Endothelial cell of umbilical vein (primary cell): ENCODE results near the gene HNMT. TPM values are rescaled to one million over a fixed set of nuclear protein-coding genes. Genes with fewer than 3 reads are reported as not detected.

Experiments
- BruUV-seq: library from RNA; stranded (reverse); fragments of 400-500 nt; replicated peaks from 2 replicates; lab custom pipeline; 2021; lab: Mats Ljungman, UMichigan
- CTCF ChIA-PET: fragments of 300-600, 350-600 bp; sonication (Branson Sonifier 250); formaldehyde crosslinking; loops from one replicate; lab custom pipeline; 2021; ENCODE audit warnings: antibody characterized with exemption, inconsistent platforms; lab: Charles Lee
- POLR2A ChIA-PET: fragments of 300-600, 350-600 bp; sonication (Branson Sonifier 250); formaldehyde crosslinking; loops from one replicate; lab custom pipeline; 2021; ENCODE audit warnings: antibody characterized with exemption, inconsistent platforms; lab: Charles Lee
- DNase-seq: peaks from one replicate; pipeline ENCODE4 v3.0.0-alpha.2; 2011; ENCODE audit warnings: low read depth, low spot score
- FAIRE-seq: peaks from 2 replicates; lab custom pipeline; 2011; peaks lifted over from hg19 to GRCh38; lab: Jason Lieb, UNC
- H2AFZ ChIP-seq: 2 replicates; pipeline ENCODE4 v1.6.0; 2012; ENCODE audit warnings: low read depth, low read length, control low read depth, inconsistent platforms
- H3K27ac ChIP-seq: 2 replicates; pipeline ENCODE4 v1.5.1; 2011; ENCODE audit warnings: low read depth, mild to moderate bottlenecking, control low read depth, low read length, moderate library complexity; ENCODE audit not compliant: insufficient read depth
- H3K27me3 ChIP-seq, 2 experiments: 2 replicates each; pipeline versions ENCODE4 v1.6.0 to v1.6.1; 2011; ENCODE audit warnings: low read length in 2 of 2, mixed read lengths in 1 of 2; ENCODE audit not compliant: control insufficient read depth in 2 of 2, insufficient read depth in 2 of 2
- H3K36me3 ChIP-seq, 2 experiments: 2 replicates in 1 of 2; 3 replicates in 1 of 2; pipeline ENCODE4 v1.5.1; 2011; ENCODE audit warnings: low read length in 2 of 2, mild to moderate bottlenecking in 1 of 2, moderate library complexity in 1 of 2; ENCODE audit not compliant: control insufficient read depth in 2 of 2, insufficient read depth in 2 of 2; ENCODE audit errors: extremely low read depth in 1 of 2
- H3K4me1 ChIP-seq: 3 replicates; pipeline ENCODE4 v1.5.1; 2011; ENCODE audit warnings: mild to moderate bottlenecking, low read length; ENCODE audit not compliant: control insufficient read depth, insufficient read depth; ENCODE audit errors: extremely low read depth
- H3K4me2 ChIP-seq: 2 replicates; pipeline ENCODE4 v1.6.1; 2011; ENCODE audit warnings: low read length, control low read depth, mixed read lengths; ENCODE audit not compliant: insufficient read depth
- H3K4me3 ChIP-seq, 3 experiments: fragments of 200-600 bp in 1 of 3; sonication (generic), shearing (Covaris generic) in 1 of 3; replicated peaks in 1 of 3; 2 replicates each; pipeline ENCODE4 v1.5.1; 2011 to 2016; ENCODE audit warnings: control low read depth in 3 of 3, low read length in 3 of 3, mild to moderate bottlenecking in 2 of 3, inconsistent platforms in 1 of 3, low read depth in 1 of 3, moderate library complexity in 1 of 3; ENCODE audit not compliant: insufficient read depth in 1 of 3
- H3K79me2 ChIP-seq: 2 replicates; pipeline ENCODE4 v1.6.0; 2012; ENCODE audit warnings: low read length, inconsistent platforms; ENCODE audit not compliant: control insufficient read depth, insufficient read depth
- H3K9ac ChIP-seq: replicated peaks from 2 replicates; pipeline ENCODE3; 2011; ENCODE audit warnings: low read length, control low read depth; ENCODE audit not compliant: insufficient read depth; ENCODE audit errors: extremely low read depth
- H3K9me1 ChIP-seq: replicated peaks from 3 replicates; pipeline ENCODE4 v1.6.0; 2011; ENCODE audit warnings: mild to moderate bottlenecking, low read length; ENCODE audit not compliant: control insufficient read depth, insufficient read depth; ENCODE audit errors: extremely low read depth
- H3K9me3 ChIP-seq: replicated peaks from 2 replicates; pipeline ENCODE4 v1.5.1; 2012; ENCODE audit warnings: low read length, inconsistent platforms; ENCODE audit not compliant: control insufficient read depth, insufficient read depth
- H4K20me1 ChIP-seq: replicated peaks from 2 replicates; pipeline ENCODE3; 2011; ENCODE audit warnings: mild to moderate bottlenecking, low read length; ENCODE audit not compliant: control insufficient read depth, insufficient read depth; ENCODE audit errors: extremely low read depth
- EZH2 ChIP-seq: IDR thresholded peaks from 2 replicates; pipeline ENCODE4 v1.6.1; 2012; ENCODE audit warnings: borderline replicate concordance, low read depth, mild to moderate bottlenecking, moderate library complexity, low read length, inconsistent platforms; ENCODE audit not compliant: severe bottlenecking
- FOS ChIP-seq: IDR thresholded peaks from 2 replicates; pipeline ENCODE4 v1.6.1; 2011; ENCODE audit warnings: mild to moderate bottlenecking, low read length, moderate library complexity, borderline replicate concordance; ENCODE audit not compliant: insufficient read depth
- GATA2 ChIP-seq: IDR thresholded peaks from 2 replicates; pipeline ENCODE4 v1.7.0; 2011; ENCODE audit warnings: low read depth, mild to moderate bottlenecking, moderate library complexity, mixed read lengths, low read length; ENCODE audit not compliant: insufficient read length, insufficient read depth
- JUN ChIP-seq: IDR thresholded peaks from 2 replicates; pipeline ENCODE4 v1.6.1; 2011; ENCODE audit warnings: borderline replicate concordance, low read depth; ENCODE audit not compliant: insufficient read length, insufficient read depth
- MYC ChIP-seq: IDR thresholded peaks from one replicate; pipeline ENCODE4 v1.6.1; 2011; ENCODE audit warnings: mild to moderate bottlenecking, low read depth, low read length
- POLR2A ChIP-seq: IDR thresholded peaks from 2 replicates; pipeline ENCODE4 v1.6.1; 2012; ENCODE audit warnings: low read depth, mild to moderate bottlenecking, control low read depth, low read length
- POLR2AphosphoS5 ChIP-seq: IDR thresholded peaks from 2 replicates; pipeline ENCODE4 v1.6.1; 2012; ENCODE audit warnings: low read depth, mild to moderate bottlenecking, control low read depth, low read length, moderate library complexity; ENCODE audit not compliant: insufficient read depth
- dilution Hi-C: fragments of 300-500 bp; cut with MboI; formaldehyde crosslinking; loops from one replicate; pipeline ENCODE4 v1.15.0; 2019; ENCODE audit warnings: low sequenced_read_pairs; ENCODE audit not compliant: extremely low pct_ligation_motif_present
- intact Hi-C: fragments of 100-400 bp; cut with micrococcal nuclease; formaldehyde crosslinking; loops from one replicate; pipeline ENCODE4 v1.10.0; 2022
- polyA plus RNA-seq, 4 experiments: library from polyadenylated mRNA; depleted of rRNA in 3 of 4; stranded (reverse) in 3 of 4; unstranded in 1 of 4; fragments of >200 nt; gene quantifications; 2 replicates each; pipeline versions ENCODE4 v1.2.1 to v1.2.3, GENCODE V29; 2011 to 2012; ENCODE audit warnings: missing spikeins in 1 of 4
- total RNA-seq: library from RNA; stranded (reverse); gene quantifications from 2 replicates; pipeline ENCODE4 v1.2.3, GENCODE V29; 2021
- TF ChIP-seq, protein P1 (sequence below): IDR thresholded peaks from 2 replicates; pipeline ENCODE4 v1.6.1; 2011; ENCODE audit not compliant: insufficient read depth, insufficient read length
- TF ChIP-seq, protein P2 (sequence below), 2 donors: IDR thresholded peaks; 1 replicate in 1 of 2; 2 replicates in 1 of 2; pipeline ENCODE4 v1.5.1; 2011; ENCODE audit warnings: low read length in 2 of 2, mild to moderate bottlenecking in 2 of 2, moderate library complexity in 2 of 2, control low read depth in 1 of 2, inconsistent platforms in 1 of 2, low read depth in 1 of 2; ENCODE audit not compliant: insufficient read depth in 1 of 2; ENCODE audit errors: extremely low read depth in 1 of 2

HNMT gene
- total and polyA plus RNA-seq, 2 donors (not counting 3 experiments of a cell fraction or from before 2014, with no cell fraction given), result 8.6 to 16.9 TPM

DNA sequence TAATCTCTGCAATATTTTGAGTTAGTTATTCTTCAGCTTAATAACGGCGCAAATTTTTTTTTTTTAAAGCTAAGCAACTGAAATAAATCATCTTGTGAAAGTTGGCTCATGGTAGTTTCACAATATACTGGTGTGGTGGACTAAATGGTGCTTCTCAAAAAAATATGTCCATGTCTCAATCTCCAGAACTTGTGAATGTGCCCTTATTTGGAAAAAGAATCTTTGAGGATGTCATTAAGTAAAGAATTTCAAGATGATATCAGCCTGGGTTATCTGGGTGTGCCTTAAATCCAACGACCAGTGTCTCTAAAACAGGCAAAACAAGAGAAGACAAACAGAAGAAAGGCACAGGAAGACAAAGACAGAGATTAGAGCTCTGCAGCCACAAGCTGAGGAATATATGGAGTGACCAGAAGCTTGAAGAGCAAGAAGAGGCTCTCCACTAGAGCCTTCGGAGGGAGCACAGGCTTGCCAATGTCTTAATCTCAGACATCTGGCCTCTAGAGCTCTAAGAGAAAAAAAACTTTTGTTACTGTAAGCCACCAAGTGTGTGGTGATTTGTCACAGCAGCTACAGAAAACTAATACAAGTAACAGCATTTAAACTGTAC, 71.4 kb downstream of the HNMT start:
- no peaks in the 10 kb centered on the region for H3K36me3 ChIP-seq
- BruUV-seq, result no TSS peak
- H2AFZ ChIP-seq, result no peak overlapping the region
- no peaks in the 10 kb centered on the region for H3K9me3 ChIP-seq
- no peak for DNase-seq
- H3K4me1 ChIP-seq, result no peaks in the 10 kb centered on the region
- peaks cover 0 to 2% of the 10 kb centered on the region in 2 experiments for H3K27me3 ChIP-seq
- no peak for FAIRE-seq
- TF ChIP-seq, protein P1, sequence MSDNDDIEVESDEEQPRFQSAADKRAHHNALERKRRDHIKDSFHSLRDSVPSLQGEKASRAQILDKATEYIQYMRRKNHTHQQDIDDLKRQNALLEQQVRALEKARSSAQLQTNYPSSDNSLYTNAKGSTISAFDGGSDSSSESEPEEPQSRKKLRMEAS, result no peak
- TF ChIP-seq GATA2 (no peak), JUN (no peak), MYC (no peak), POLR2AphosphoS5 (no peak), POLR2A (no peak), EZH2 (no peak), FOS (no peak)
- TF ChIP-seq, protein P2, sequence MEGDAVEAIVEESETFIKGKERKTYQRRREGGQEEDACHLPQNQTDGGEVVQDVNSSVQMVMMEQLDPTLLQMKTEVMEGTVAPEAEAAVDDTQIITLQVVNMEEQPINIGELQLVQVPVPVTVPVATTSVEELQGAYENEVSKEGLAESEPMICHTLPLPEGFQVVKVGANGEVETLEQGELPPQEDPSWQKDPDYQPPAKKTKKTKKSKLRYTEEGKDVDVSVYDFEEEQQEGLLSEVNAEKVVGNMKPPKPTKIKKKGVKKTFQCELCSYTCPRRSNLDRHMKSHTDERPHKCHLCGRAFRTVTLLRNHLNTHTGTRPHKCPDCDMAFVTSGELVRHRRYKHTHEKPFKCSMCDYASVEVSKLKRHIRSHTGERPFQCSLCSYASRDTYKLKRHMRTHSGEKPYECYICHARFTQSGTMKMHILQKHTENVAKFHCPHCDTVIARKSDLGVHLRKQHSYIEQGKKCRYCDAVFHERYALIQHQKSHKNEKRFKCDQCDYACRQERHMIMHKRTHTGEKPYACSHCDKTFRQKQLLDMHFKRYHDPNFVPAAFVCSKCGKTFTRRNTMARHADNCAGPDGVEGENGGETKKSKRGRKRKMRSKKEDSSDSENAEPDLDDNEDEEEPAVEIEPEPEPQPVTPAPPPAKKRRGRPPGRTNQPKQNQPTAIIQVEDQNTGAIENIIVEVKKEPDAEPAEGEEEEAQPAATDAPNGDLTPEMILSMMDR (IDR thresholded peaks at IDR 0.05; ENCODE audit: extremely low read depth in 1 of 2, insufficient read depth in 1 of 2, low read depth in 1 of 2, low read length in 2 of 2), result no peak
- intact Hi-C loops, result no loop called here
- H3K9ac ChIP-seq, result no peak overlapping the region
- POLR2A ChIA-PET, result no interaction called here
- CTCF ChIA-PET, result interaction anchor here (0.9 to 1.0 kb wide), 2 partner anchors 12 to 16 kb away, joined by 3 read pairs; no protein-coding TSS in a partner anchor
- H4K20me1 ChIP-seq, result no peaks in the 10 kb centered on the region
- dilution Hi-C loops, result no loop called here
- H3K4me2 ChIP-seq, result no peak overlapping the region
- H3K9me1 ChIP-seq, result no peaks in the 10 kb centered on the region
- H3K79me2 ChIP-seq, result no peaks in the 10 kb centered on the region
- H3K27ac ChIP-seq, result no peak overlapping the region
- no peak overlapping the region for H3K4me3 ChIP-seq
